Measurements from ENCODE around the gene CXorf49. TPM values are rescaled to one million over a fixed set of nuclear protein-coding genes. Genes with fewer than 3 reads are reported as not detected.

Gene CXorf49
- total RNA-seq: not detected in 2 replicates

GRCh38 chrX:71718185-71718584 lies at the start of gene CXorf49:
Gene CXorf49 (minus strand): TSS chrX:71718285. CDS start chrX:71718151, 134 bp downstream.

GRCh38 chrX:71763049-71763448 lies 45.0 kb upstream of the CXorf49 start, which contains the start of gene CXorf49B:
Gene CXorf49B (plus strand): TSS chrX:71763349. CDS start chrX:71763424, 75 bp downstream.

GRCh38 chrX:71667328-71668247 lies 50.5 kb downstream of the CXorf49 start, which contains the start of gene LOC101059915:
Gene LOC101059915 (plus strand): TSS chrX:71667546.

Small RNA genes within 50 kb of the gene (small RNA-seq; reads per million reads assigned to genes)
- not detected for gene BX276092.4 (ENCODE audit: low replicate concordance)
- gene BX276092.6 (ENCODE audit: low replicate concordance): not detected
- gene BX276092.8 (ENCODE audit: low replicate concordance): not detected

Other genes starting within 250 kb of the CXorf49 start
- gene OGT, start 185.2 kb downstream of the CXorf49 start, total RNA-seq: 135 and 163 TPM in 2 replicates
- gene GCNA, start 139.8 kb downstream of the CXorf49 start, total RNA-seq: 1.7 and 2.8 TPM in 2 replicates
- not detected in 2 replicates for gene CXCR3, start 99.8 kb downstream of the CXorf49 start, total RNA-seq
- not detected in 2 replicates for gene CXorf49B, start 45.1 kb upstream of the CXorf49 start, total RNA-seq
- under 0.01 and 1.4 TPM in 2 replicates for gene NHSL2, start 192.6 kb upstream of the CXorf49 start, total RNA-seq

All from placental pericyte (primary cell).